Lower leg skin (tissue), 4 donors: ENCODE data around the gene TBL3. TPM values are rescaled to one million over a fixed set of nuclear protein-coding genes. Genes with fewer than 3 reads are reported as not detected.
"Not testable (repeated sequence)": the region's sequence is repeated elsewhere in the genome, so short reads cannot be mapped to it uniquely, and the experiment has no call there.

Experiments used
- DNase-seq, 2 donors: peaks; one replicate each; pipeline ENCODE4 v3.0.0-alpha.2; 2019; ENCODE audit warnings: low spot score in 2 of 2
- H3K4me3 ChIP-seq: fragments of 200-600 bp; sonication (generic); 2 replicates; pipeline ENCODE4 v1.5.1; 2017; ENCODE audit warnings: mild to moderate bottlenecking, low read depth; ENCODE audit not compliant: poor library complexity, severe bottlenecking
- POLR2A ChIP-seq, 2 donors: fragments of 450-650 bp; IDR thresholded peaks; one replicate each; pipeline ENCODE4 v1.6.1; 2016 to 2017; ENCODE audit warnings: antibody characterized with exemption in 2 of 2, mild to moderate bottlenecking in 1 of 2, moderate library complexity in 1 of 2
- WGBS, 2 donors: methylation state at CpG; one replicate each; pipeline ENCODE4 v1.1.5; 2018; 5-methylcytosine and 5-hydroxymethylcytosine counted together
- intact Hi-C: fragments of 100-400 bp; cut with DNase I; formaldehyde crosslinking; loops from one replicate; pipeline ENCODE4 v1.15.0; 2023; ENCODE audit warnings: low total_unique reads
- total RNA-seq, 4 donors: library from RNA; depleted of rRNA; stranded (reverse); fragments of >200 nt; gene quantifications; one replicate each; pipeline ENCODE4 v1.1.0, GENCODE V29; 2016
- TF ChIP-seq, protein P1 (sequence below), 3 donors: fragments of 450-650 bp; IDR thresholded peaks; one replicate each; pipeline ENCODE4 v1.5.1; 2016; ENCODE audit warnings: antibody characterized with exemption in 3 of 3, mild to moderate bottlenecking in 3 of 3, moderate library complexity in 2 of 3

TBL3 gene
- total RNA-seq, 4 donors from 2014 or later: 60.8 to 114 (median 83.7) TPM

GRCh38 chr16:2008631-2009163 lies 36.8 kb downstream of the TBL3 start:
- WGBS, 2 donors: 1 to 2% methylated on average over 20 to 23 of the region's 23 CpGs
- intact Hi-C loops: no loop called here
- TF ChIP-seq, protein P1, sequence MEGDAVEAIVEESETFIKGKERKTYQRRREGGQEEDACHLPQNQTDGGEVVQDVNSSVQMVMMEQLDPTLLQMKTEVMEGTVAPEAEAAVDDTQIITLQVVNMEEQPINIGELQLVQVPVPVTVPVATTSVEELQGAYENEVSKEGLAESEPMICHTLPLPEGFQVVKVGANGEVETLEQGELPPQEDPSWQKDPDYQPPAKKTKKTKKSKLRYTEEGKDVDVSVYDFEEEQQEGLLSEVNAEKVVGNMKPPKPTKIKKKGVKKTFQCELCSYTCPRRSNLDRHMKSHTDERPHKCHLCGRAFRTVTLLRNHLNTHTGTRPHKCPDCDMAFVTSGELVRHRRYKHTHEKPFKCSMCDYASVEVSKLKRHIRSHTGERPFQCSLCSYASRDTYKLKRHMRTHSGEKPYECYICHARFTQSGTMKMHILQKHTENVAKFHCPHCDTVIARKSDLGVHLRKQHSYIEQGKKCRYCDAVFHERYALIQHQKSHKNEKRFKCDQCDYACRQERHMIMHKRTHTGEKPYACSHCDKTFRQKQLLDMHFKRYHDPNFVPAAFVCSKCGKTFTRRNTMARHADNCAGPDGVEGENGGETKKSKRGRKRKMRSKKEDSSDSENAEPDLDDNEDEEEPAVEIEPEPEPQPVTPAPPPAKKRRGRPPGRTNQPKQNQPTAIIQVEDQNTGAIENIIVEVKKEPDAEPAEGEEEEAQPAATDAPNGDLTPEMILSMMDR (IDR thresholded peaks at IDR 0.05): no peak
- TF ChIP-seq POLR2A (IDR thresholded peaks at IDR 0.05): no peak
- DNase-seq: no peak
- H3K4me3 ChIP-seq: peak overlapping the region; percentile 87

- WGBS, 2 donors: 0% methylated on average over 12 to 37 of the region's 55 CpGs
- H3K4me3 ChIP-seq: peak overlapping the region; percentile 87
- TF ChIP-seq POLR2A (IDR thresholded peaks at IDR 0.05): no peak
- TF ChIP-seq, protein P1 (IDR thresholded peaks at IDR 0.05): no peak
- intact Hi-C loops: no loop called here
- DNase-seq: no peak
These were observed 37.4 kb downstream of the TBL3 start for GRCh38 chr16:2009164-2009711.

GRCh38 chr16:2009791-2010510 lies 38.1 kb downstream of the TBL3 start, which contains the start of gene ZNF598:
TSS of gene ZNF598 (minus strand) at chr16:2009821.
- peak in 1 of 2 donors; percentile 60 for TF ChIP-seq POLR2A (IDR thresholded peaks at IDR 0.05)
- TF ChIP-seq, protein P1 (IDR thresholded peaks at IDR 0.05): no peak
- H3K4me3 ChIP-seq: peak within 1 kb of the TSS; percentile 87
- 1 to 2% methylated on average over 27 to 43 of the region's 52 CpGs for WGBS, 2 donors
- DNase-seq: peak; percentile 31 to 94
- intact Hi-C loops: no loop called here

DNA sequence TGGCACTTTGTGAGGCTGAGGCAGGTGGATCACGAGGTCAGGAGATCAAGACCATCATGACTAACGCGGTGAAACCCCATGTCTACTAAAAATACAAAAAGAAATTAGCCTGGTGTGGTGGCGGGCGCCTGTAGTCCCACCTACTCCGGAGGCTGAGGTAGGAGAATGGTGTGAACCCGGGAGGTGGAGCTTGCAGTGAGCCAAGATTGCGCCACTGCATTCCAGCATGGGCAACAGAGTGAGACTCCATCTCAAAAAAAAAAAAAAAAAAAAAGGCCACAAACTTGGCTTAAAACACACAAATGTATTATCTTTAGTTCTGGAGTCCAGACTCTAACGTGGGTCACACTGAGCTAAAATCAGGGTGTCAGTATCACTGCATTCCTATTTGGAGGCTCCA lies 39.9 kb downstream of the TBL3 start:
- H3K4me3 ChIP-seq, intact Hi-C loops, DNase-seq: not testable (repeated sequence)
- WGBS, 2 donors: 80 to 84% methylated on average over 9 of the region's 9 CpGs

DNA sequence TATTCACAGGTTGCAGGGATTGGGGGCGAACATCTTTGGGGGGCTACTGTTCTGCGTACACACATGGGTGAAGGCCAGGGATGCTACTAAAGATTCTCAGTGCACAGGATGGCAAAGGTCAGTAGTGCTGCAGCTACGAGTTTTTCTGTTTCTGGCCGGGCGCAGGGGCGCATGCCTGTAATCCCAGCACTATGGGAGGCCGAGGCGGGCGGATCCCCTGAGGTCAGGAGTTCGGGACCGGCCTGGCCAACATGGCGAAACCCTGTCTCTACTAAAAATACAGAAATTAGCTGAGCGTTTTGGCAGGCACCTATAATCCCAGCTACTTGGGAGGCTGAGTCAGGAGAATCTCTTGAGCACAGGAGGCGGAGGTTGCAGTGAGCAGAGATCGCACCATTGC lies 41.7 kb downstream of the TBL3 start:
- no peak overlapping the region for H3K4me3 ChIP-seq
- 88 to 92% methylated on average over 15 of the region's 15 CpGs for WGBS, 2 donors
- no peak for DNase-seq
- TF ChIP-seq, protein P1 (IDR thresholded peaks at IDR 0.05): no peak
- no peak for TF ChIP-seq POLR2A (IDR thresholded peaks at IDR 0.05)
- intact Hi-C loops: no loop called here

DNA sequence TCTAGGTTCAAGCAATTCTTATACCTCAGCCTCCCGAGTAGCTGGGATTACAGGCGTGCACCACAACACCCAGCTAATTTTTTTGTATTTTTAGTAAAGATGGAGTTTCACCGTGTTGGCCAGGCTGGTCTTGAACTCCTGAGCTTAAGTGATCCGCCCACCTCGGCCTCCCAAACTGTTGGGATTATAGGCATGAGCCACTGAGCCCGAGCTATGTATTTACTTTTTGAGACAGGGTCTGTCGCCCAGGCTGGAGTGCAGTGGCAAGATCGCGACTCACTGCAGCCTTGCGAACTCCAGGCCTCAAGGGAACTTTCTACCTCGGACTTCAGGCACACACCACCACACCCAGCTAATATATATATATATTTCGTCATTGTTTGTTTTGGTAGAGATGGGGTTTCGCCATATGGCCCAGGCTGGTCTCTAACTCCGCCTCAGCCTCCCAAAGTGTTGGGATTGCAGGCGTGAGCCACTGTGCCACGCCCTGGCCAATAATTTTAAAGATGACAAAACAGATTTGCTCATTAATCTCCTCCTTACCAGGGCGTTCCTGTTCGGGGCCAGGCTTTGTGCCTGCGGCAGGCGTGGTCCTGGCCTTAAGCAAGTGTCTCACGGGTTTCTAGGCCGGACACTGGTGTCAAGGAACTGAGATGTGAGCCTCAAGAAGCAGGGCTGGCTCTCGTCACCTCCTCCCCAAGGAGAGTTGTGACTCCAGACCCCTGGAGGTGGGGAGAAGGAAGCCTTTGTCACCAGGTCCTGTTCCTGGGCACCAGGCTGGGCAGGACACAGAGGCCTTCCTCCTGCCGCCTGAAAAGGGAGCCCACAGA lies 43.5 kb downstream of the TBL3 start:
- DNase-seq: no peak
- no peak overlapping the region for H3K4me3 ChIP-seq
- TF ChIP-seq, protein P1 (IDR thresholded peaks at IDR 0.05): no peak
- TF ChIP-seq POLR2A (IDR thresholded peaks at IDR 0.05): no peak
- WGBS, 2 donors: 62 to 65% methylated on average over 24 of the region's 24 CpGs
- intact Hi-C loops: no loop called here
